A673 (cell line): ENCODE measurements around the gene CHTF18. TPM values are rescaled to one million over a fixed set of nuclear protein-coding genes. Genes with fewer than 3 reads are reported as not detected.

Experiments used
- BruUV-seq: library from RNA; stranded (reverse); fragments of 400-500 nt; replicated peaks from 2 replicates; lab custom pipeline; 2021; lab: Mats Ljungman, UMichigan
- CTCF ChIA-PET: fragments of 300-600 bp; sonication (Branson Sonifier 250); formaldehyde crosslinking; loops from one replicate; lab custom pipeline; 2022; ENCODE audit warnings: antibody characterized with exemption; lab: Charles Lee
- POLR2A ChIA-PET: fragments of 300-600 bp; sonication (Branson Sonifier 250); formaldehyde crosslinking; loops from one replicate; lab custom pipeline; 2022; ENCODE audit warnings: antibody characterized with exemption; ENCODE audit not compliant: low non-redundant PET; lab: Charles Lee
- DNase-seq: peaks from one replicate; pipeline ENCODE4 v3.0.0-alpha.2; 2015; ENCODE audit warnings: low spot score
- H3K27ac ChIP-seq: fragments of 200-600 bp; sonication (generic); 2 replicates; pipeline ENCODE4 v1.5.1; 2016; ENCODE audit warnings: mixed run types, low read depth, mild to moderate bottlenecking, mixed read lengths, antibody characterized with exemption, low read length; ENCODE audit not compliant: poor library complexity, severe bottlenecking
- H3K27me3 ChIP-seq: fragments of 200-600 bp; sonication (generic); replicated peaks from 2 replicates; pipeline ENCODE4 v1.6.1; 2017; ENCODE audit warnings: mixed run types, low read depth, mild to moderate bottlenecking, mixed read lengths, antibody characterized with exemption, low read length; ENCODE audit not compliant: insufficient read depth, poor library complexity
- H3K36me3 ChIP-seq: fragments of 200-600 bp; sonication (generic); 2 replicates; pipeline ENCODE4 v1.6.1; 2016; ENCODE audit warnings: mixed run types, mild to moderate bottlenecking, mixed read lengths, antibody characterized with exemption, low read length; ENCODE audit not compliant: insufficient read depth, poor library complexity, severe bottlenecking
- H3K4me1 ChIP-seq: fragments of 200-600 bp; sonication (generic); 2 replicates; pipeline ENCODE4 v1.6.1; 2017; ENCODE audit warnings: mixed run types, mild to moderate bottlenecking, mixed read lengths, antibody characterized with exemption, low read length; ENCODE audit not compliant: insufficient read depth, poor library complexity, severe bottlenecking
- H3K4me3 ChIP-seq: fragments of 200-600 bp; sonication (generic); 2 replicates; pipeline ENCODE4 v1.5.1; 2016; ENCODE audit warnings: low read depth, mixed run types, mild to moderate bottlenecking, mixed read lengths, low read length; ENCODE audit not compliant: poor library complexity, severe bottlenecking
- H3K9me3 ChIP-seq: fragments of 200-600 bp; sonication (generic); 2 replicates; pipeline ENCODE4 v1.6.1; 2016; ENCODE audit warnings: mixed run types, low read depth, mild to moderate bottlenecking, mixed read lengths, antibody characterized with exemption, low read length; ENCODE audit not compliant: poor library complexity, severe bottlenecking
- CTCF ChIP-seq: fragments of 300-800, 200-600 bp; sonication (generic); conservative IDR thresholded peaks from 2 replicates; pipeline ENCODE4 v1.5.1; 2017; ENCODE audit warnings: low read depth, mild to moderate bottlenecking, antibody characterized with exemption, low read length, moderate library complexity, mixed read lengths
- EZH2 ChIP-seq: fragments of 200-600 bp; sonication (generic); IDR thresholded peaks from 2 replicates; pipeline ENCODE4 v1.6.1; 2017; ENCODE audit warnings: borderline replicate concordance, low read depth, mild to moderate bottlenecking, mixed read lengths, antibody characterized with exemption, low read length; ENCODE audit not compliant: poor library complexity, severe bottlenecking
- intact Hi-C: fragments of 100-400 bp; cut with micrococcal nuclease; formaldehyde crosslinking; loops from one replicate; pipeline ENCODE4 v1.10.0; 2022; ENCODE audit not compliant: unreplicated experiment
- total RNA-seq: library from RNA; stranded (reverse); gene quantifications from 2 replicates; pipeline ENCODE4 v1.2.3, GENCODE V29; 2021

The CHTF18 gene
- total RNA-seq, 1 experiment from 2014 or later: 125 TPM

GRCh38 chr16:794853-795466, 6.5 kb downstream of the CHTF18 start:
- Histone ChIP-seq H3K27ac (no peak overlapping the region), H3K4me1 (no peaks in the 10 kb centered on the region), H3K9me3 (no peaks in the 10 kb centered on the region), H3K4me3 (no peak overlapping the region), H3K36me3 (peaks cover 31% of the 10 kb centered on the region), H3K27me3 (peaks cover under 1% of the 10 kb centered on the region)
- no TSS peak for BruUV-seq
- no peak for DNase-seq
- no peak for TF ChIP-seq CTCF
- TF ChIP-seq EZH2: no peak
- POLR2A ChIA-PET: no interaction called here
- CTCF ChIA-PET: no interaction called here
- intact Hi-C loops: no loop called here

- H3K27me3 ChIP-seq: peaks cover 8% of the 10 kb centered on the region
- no peak overlapping the region for H3K4me3 ChIP-seq
- ChIA-PET POLR2A (no interaction called here), CTCF (no interaction called here)
- H3K4me1 ChIP-seq: no peaks in the 10 kb centered on the region
- no peaks in the 10 kb centered on the region for H3K9me3 ChIP-seq
- TF ChIP-seq CTCF (no peak), EZH2 (no peak)
- H3K36me3 ChIP-seq: peaks cover 23% of the 10 kb centered on the region
- H3K27ac ChIP-seq: no peak overlapping the region
- intact Hi-C loops: no loop called here
- DNase-seq: no peak
- no TSS peak for BruUV-seq
Observed at GRCh38 chr16:795580-796229, 7.3 kb downstream of the CHTF18 start.

- Histone ChIP-seq H3K4me3 (no peak overlapping the region), H3K4me1 (no peaks in the 10 kb centered on the region), H3K9me3 (no peaks in the 10 kb centered on the region), H3K27ac (no peak overlapping the region), H3K27me3 (peaks cover 16% of the 10 kb centered on the region), H3K36me3 (peaks cover 15% of the 10 kb centered on the region)
- intact Hi-C loops: no loop called here
- no peak for DNase-seq
- TF ChIP-seq EZH2 (no peak), CTCF (no peak)
- ChIA-PET POLR2A (no interaction called here), CTCF (no interaction called here)
- BruUV-seq: no TSS peak
Observed at GRCh38 chr16:796296-797119, 8.1 kb downstream of the CHTF18 start.
